RCC 7860 (cell line): ENCODE measurements around the gene UBALD1.
"Not testable (repeated sequence)": the region's sequence is repeated elsewhere in the genome, so short reads cannot be mapped to it uniquely, and the experiment has no call there.

Source experiments
- DNase-seq: peaks from one replicate; pipeline ENCODE4 v3.0.0-alpha.2; 2015; ENCODE audit warnings: low spot score
- FAIRE-seq: peaks from 2 replicates; lab custom pipeline; 2012; peaks lifted over from hg19 to GRCh38; lab: Jason Lieb, UNC

UBALD1 gene

DNA sequence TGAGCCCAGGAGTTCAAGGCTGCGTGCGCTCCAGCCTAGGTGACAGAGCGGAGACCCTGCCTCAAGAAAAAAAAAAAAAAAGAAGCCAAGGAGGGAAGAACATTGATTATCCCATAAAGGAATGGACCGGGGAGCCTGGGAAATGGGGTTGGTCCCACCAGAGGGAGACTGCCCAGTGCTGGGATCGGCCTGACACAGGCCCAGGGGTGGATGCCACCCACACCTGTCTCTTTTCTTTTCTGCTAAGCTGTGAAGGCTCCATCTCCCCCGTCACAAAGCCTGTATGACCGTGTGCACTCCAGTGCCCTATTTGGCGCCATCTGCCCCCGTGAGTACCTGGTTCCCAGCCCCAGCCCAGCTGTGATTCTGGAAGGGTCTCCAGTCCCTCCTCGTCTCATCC lies 15.7 kb downstream of the UBALD1 start:
- DNase-seq (no peak), FAIRE-seq (no peak)

DNA sequence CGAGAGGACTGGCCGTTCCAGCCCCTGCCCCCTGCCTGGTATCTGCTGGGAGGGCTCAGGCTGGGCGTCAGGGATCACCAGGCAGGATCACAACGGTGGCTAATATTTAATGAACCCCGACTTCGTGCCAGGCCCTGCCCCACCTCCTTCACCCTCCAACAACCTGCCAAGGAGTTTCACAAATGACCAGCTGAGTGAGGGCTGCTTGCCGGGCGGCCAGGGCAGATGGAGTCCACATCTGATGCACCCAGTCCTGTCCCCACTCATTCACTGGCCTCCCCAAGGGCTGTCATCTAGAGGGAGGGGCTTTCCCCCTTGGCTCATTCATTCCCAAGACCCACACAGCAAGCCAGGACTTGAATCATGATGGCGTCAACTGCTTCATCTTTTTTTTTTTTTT lies 17.5 kb downstream of the UBALD1 start:
- FAIRE-seq (peak; percentile 77), DNase-seq (peak; percentile 41)

DNA sequence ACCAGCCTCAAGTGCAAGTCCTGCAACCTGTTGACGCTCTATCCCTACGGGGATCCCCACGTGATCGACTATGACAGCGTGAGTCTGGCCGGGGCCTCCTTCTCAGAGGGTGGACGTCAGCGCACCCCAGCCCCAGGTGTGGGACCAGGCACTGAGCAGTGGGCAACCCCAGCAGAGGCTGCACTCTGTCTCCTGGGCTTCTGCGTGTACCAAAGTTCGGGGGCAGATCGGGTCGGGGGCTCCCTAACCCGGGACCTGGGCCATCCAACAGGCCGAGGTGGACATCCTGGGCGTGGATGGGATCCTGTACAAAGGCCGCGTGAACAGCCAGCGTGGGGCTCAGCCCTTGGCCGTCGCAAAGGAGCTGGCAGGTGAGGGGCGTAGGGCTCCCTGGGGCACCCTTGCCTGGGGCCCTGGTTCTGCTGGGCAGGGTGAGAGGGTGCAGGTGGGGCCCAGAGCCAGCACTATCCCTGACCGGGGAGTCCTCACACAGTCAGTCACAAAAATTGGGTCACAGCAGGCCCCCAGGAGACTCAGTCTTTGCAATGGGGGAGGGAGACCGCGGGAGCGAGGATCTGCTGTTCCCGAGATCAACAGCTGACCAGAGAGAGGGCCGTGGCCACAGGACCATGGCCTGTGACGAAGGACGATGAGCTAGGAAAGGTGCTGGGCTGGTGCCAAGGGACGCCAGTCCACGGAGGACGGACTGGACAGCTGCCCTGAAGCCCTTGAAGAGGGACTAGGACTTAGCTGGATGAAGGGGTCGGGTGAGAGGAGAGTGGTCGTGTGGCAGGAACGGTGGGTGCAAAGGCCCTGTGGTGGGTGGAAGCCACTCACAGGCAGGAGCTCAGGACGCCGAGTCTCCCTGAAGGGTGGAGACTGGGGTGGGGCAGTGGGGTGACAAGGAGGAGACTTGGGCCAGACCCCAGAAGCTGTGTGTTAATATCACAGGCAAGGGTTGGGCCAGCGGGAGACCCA lies 20.0 kb downstream of the UBALD1 start:
- FAIRE-seq (no peak), DNase-seq (no peak)

DNA sequence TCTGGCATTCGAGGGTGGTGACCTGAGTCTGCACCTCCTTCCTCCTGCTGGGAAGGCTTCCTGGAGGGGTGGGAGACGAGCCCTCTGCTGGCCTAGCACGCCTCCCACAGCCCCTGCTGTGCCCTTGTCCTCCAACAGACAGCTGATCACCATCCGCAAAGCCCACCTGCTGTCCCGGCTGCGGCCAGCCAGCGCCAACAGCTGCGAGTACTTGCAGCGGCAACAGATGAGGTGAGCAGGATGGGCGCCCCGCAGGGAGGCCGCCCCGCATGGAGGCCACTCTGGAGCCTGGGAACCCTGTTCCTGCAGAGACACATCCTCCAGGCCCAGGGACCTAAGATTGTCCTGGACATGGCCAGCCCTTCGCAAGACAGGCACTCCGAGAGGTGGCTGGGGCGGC lies 21.6 kb downstream of the UBALD1 start:
- no peak for FAIRE-seq

DNA sequence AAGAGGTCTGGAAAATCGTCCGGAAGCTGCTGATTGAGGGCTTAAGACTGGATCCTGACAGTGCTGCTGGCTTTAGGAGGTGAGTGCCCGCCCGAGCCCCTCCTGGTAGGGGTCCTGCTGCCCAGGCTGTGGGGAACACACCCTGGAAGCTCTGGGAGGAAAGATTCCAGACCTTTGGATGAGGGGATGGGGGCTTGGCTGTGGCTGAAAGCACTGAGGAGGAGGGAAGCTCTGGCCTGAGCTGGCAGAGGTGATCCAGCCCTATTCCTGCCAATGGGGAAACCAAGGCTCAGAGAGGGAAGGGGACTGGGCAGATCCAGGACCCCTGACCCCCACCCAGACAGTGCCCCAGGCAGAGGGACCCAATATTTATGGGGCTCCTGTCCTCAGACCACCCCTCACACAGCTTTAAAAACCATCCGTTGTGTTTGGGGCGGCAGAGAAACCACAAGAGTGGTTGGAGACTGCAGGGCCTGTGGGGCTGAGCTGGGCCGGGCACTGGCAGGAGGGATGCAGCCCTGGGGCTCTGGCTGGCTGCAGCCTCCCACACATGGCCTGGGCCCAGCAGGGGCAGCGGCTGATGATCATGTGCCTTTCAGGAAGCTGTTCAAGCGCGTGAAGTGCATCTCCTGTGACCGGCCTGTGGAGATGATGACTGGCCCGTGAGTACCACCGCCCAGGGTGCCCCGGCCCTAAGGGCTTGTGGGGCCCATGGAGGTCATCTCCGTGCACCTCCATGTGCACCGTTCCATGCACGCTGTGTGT lies 22.8 kb downstream of the UBALD1 start:
- FAIRE-seq (no peak), DNase-seq (no peak)

More for the DNA sequence above, 21.6 kb downstream of the UBALD1 start:
- DNase-seq = no peak

DNA sequence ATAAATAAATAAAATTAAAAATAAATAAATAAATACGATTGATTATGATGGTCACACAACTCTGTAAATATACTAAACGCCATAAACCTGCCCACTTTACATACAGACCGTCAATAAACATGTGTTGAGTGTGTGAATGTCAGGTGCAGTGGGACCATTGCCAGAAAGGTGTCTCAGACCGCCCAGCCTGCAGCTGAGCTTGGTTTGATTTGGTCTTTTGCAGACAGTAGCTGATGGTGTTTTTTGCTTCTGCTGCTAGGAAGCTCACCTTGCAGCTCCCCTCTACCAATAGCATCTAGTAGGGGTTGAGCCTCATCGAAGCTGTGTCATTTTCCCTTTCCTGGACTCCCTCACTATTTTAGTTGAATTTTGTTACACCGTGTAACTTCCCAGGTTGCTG lies 23.5 kb downstream of the UBALD1 start:
- FAIRE-seq (no peak), DNase-seq (no peak)

DNA sequence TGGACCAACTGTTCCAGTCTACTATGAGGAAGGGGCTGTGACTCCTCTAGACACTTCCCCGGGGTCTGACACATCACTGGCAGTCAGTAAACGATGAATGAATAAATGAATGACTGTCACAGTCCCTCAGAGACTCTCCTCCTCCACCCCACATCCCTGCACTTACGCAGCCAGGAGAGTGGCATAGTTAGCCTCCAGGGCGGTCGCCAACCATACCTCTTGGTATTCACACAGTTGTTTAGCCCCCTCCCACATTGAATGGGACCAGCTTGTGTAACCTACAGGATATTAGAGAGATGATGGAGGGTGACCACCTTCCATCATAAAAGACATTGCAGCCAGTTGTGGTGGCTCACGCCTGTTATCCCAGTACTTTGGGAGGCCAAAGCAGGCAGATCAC lies 25.7 kb downstream of the UBALD1 start:
- DNase-seq = no peak
- FAIRE-seq = no peak

DNA sequence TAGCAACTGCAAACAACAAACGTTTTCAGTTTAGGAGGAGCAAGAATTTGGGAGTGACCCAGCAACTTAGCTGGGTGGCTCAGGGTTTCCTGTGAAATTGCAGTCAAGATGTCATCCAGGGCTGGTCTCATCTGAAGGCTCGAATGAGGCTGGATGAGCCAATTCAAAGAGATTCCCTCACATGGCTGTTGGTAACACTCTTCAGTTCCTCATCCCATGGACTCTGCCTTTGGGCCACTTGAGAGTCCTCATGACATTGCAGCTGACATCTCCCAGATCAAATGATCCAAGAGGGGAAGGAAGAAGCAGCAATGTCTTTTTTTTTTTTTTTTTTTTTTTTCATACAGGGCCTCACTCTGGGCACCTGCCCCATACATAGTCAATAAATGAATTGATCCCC lies 26.3 kb downstream of the UBALD1 start:
- DNase-seq (no peak), FAIRE-seq (no peak)

DNA sequence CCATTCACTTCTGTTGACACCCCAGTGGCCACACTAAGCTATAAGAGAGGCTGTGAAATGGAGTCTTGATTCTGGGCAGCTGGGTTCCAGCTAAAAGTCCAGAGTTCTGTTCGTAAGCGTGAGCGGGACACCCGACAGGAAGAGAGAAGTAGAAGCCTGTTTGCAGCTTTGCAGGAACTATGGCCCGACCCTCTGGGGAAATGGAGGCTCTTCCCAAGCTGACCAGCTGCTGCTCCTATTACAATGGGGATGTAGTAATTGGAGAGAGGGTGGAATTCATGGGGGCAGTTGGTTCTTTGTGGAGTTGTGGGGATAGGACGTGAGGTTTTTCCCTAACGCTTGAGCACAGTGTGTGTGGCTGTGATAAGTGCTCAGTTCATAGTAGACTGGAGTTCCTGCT lies 28.4 kb downstream of the UBALD1 start:
- DNase-seq = no peak
- no peak for FAIRE-seq

DNA sequence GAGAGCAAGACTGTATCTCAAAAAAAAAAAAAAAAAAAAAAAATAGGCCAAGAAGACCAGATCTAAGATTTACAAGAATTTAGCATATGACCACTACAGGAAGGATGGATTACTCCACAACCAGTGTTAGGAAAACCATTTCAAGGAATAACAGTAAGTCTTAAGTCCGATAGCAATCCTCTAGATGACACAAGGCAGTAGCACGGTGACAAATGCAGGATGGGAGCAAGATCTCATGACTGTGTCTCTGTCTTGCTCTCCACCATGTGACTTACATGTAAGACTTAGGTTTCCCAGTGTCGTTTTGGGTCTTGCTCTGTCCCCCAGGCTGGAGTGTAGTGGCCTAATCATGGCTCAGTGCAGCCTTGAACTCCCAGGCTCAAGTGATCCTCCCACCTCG lies 30.8 kb downstream of the UBALD1 start:
- DNase-seq (no peak), FAIRE-seq (no peak)

DNA sequence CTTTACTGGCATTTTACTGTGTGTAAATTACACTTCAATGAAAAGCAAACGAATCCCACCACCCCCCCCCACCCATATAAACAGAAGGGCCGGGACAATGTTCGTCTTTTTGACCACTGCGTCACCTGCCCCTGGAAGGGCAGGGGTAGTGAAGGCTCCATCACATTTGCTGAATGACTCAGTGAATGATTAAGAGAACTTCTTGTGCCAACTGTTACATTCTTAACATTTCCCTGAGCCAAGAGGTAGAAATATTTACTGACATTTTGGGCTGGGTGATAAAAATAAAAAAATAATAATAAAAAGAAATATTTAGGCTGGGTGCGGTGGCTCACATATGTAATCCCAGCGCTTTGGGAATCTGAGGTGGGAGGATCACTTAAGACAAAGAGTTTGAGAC lies 34.4 kb downstream of the UBALD1 start:
- DNase-seq = no peak
- no peak for FAIRE-seq

DNA sequence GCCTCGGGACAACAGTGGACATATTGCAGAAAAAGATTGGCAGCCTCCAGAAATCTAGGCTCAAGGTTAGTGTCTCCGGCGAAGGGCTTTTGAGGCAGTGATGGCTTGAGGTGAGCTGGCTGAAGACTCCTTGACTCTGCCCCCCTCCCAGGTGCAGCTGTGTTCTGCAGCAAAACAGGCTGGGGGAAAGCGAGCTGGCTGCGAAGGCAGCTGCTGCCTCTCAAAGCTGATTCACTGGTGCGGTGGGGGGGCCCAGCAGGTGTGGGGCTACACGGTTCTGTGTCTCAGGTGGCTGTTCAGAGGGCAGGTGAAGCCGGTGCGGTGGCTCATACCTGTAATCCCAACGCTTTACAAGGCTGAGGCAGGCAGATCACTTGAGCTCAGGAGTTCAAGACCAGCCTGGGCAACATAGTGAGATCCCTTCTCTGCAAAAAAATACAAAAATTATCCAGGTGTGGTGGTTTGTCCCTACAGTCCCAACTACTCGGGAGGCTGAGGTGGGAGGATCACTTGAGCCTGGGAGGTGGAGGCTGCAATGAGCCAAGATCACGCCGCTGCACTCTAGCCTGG lies 35.6 kb downstream of the UBALD1 start:
- DNase-seq (no peak), FAIRE-seq (no peak)

DNA sequence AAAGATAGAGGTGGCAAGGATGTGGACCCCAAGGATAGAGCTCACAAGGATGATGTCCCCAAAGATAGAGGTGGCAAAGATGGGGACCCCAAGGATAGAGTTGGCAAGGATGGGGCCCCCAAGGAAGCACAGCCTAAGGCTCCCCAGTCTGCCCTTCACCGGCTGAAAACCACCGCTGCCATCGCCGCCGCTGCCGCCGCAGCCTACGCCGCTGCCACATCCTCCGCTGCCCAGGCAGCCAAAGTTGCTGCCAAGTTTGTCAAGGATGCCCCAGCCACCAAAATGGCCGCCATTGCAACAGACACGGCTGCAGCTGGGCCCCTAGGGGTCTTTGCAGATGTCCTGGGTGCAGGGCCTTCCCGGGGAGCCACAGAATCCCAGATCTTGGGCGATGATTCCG lies 38.7 kb downstream of the UBALD1 start:
- FAIRE-seq = no peak
- no peak for DNase-seq

DNA sequence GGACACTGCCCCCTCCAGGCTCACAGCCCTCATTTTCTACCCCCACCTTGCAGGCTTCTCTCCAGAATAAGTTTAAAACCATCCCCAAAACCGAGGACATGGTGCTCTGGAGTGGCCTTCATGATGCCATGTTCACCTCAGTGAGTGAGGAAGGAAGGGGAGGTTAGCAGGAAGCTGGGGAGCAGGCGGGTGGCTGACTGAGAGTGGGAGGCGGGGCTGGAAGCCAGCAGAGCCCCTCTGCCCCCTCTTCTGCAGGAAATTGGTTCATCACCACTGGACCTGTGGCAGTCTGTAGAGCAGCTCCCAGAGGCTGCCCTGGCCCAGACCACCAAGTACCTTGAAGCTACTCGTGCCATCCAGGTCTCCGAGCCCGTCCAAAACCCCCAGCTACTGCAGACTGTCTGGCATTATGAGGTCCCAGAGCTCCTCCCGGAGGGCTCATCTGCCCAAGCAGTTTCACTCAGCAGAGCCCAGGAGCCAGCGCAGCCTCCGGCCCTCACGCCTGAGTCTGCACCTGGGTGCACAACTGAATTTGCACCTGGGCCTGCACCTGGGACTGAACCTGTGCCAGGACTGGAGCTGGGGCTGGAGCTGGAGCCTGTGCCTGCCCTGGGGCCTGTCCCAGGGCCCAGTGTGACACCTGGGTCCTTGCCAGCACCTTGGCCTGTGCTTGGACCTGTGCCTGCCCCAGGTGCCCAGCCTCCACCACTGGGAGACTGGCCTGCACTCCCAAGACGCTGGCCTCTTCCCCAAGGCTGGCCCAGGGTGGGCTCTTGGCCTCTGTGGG lies 39.6 kb downstream of the UBALD1 start:
- FAIRE-seq (no peak), DNase-seq (no peak)

DNA sequence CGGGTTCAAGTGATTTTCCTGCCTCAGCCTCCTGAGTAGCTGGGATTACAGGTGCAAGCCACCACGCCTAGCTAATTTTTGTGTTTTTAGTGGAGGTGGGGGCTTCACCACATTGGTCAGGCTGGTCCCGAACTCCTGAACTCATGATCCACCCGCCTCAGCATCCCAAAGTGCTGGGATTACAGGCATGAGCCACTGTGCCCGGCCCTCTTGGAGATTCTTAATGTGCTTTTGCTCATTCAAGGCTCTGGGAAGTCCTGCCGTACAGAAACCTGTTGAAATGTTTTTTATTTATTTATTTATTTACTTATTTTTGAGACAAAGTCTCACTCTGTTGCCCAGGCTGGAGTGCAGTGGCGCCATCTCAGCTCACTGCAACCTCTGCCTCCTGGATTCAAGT lies 40.8 kb downstream of the UBALD1 start:
- FAIRE-seq, DNase-seq: not testable (repeated sequence)

DNA sequence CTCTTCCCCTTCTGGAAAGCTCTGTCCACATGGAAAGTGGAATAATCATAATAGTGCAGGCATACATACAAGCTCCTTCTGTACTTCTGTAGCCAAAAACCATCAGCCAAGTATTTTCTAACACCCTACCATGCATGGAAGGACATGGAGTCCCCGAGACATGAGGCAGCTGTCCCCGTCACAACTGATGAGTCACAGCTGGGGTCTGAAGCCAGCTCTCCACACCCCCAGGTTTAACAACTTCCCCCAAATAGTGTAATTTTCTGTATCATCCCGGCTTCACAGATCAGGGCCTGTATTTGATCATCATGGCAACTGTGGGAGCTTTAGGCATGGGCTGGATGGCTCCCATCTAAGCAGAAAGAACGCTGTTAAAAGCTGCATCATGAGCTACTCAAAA lies 42.0 kb downstream of the UBALD1 start:
- FAIRE-seq (no peak), DNase-seq (no peak)

DNA sequence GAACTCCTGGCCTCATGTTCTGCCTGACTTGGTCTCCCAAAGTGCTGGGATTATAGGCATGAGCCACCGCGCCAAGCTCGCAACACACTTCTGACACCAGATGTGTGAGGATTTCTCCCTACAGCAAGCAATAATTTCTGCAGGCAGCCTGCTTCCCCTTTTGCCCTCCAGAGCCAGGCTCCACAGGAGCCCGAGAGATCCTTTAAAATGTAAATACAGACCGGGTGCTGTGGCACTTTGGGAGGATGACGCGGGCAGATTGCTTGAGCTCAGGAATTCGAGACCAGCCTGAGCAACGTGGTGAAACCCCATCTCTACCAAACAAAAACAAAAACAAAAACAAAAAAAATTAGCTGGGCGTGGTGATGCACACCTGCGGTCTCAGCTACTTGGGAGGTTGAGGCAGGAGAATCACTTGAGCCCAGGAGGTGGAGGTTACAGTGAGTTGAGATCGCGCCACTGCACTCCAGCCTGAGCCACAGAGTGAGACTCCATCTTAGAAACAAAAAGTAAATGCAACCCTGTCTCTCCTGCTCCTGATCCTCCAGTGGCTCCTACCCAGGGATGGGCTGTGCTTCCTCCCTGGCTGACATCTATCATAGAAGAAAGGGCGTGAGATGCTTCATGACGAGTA lies 43.9 kb downstream of the UBALD1 start:
- FAIRE-seq (no peak), DNase-seq (no peak)

DNA sequence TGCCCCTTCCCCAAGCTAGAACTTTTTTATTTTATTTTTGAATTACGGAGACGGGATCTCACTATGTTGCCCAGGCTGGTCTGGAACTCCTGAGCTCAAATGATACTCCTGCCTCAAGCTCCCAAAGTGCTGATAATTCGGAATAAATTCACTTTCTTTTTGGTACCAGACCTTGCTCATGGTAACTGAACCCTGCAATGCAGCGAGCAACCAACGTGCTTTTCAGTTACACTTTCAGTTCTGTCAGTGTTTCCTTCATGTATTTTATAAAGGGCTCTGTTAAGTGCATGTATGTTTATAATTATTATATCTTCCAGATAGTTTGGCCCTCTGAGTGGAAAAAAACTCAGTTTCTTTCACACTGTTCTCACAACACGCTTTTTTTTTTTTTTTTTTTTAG lies 44.6 kb downstream of the UBALD1 start:
- FAIRE-seq (no peak), DNase-seq (no peak)

DNA sequence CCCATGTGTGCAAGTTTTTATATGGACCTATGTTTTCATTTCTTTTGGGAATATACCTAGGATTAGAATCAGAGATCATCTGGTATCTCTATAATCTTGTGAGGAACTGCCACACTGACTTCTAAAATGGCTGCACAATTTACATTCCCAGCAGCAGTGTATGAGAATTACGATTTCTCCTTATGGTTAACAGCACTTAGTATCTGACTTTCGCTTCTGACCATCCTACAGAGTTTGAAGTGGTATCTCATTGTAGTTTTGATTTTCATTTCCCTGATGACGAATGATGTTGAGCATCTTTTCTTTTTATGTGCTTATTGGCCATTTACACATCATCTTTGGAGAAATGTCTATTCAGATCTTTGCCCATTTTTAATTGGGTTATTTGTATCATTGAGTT lies 48.5 kb downstream of the UBALD1 start:
- DNase-seq = no peak
- FAIRE-seq = no peak

DNA sequence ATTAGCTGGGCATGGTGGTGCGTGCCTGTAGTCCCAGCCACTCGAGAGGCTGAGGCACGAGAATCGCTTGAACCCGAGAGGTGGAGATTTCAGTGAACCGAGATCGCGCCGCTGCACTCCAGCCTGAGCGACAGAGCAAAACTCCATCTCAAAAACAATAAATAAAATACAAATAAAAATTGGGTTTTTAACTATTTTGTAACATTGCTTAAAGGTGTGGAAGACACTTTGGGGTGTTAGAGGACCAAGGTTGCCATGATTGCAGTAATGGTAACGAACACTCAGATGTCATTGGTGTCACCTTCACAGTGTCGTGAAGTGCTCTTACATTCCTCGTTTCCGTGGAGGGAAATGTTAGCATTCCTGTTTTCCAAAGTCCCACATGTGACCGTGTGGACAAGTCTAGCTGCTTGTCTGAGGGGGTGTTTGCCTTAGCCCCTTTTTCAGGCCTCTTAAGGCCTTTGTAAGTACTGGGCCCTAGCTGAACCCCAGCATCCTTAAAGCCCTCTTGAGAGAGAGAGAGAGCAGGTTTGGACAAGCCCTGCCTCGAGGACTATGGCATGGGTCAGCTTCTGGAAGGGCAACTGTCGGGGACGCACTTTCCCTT lies 49.9 kb downstream of the UBALD1 start:
- no peak for DNase-seq
- no peak for FAIRE-seq
